ENCODE data around the gene MDH2. TPM values are rescaled to one million over a fixed set of nuclear protein-coding genes. Genes with fewer than 3 reads are reported as not detected.

The MDH2 gene
- total and polyA plus RNA-seq, 2 of the 8 experiments (the other 6 are each of a cell fraction or from before 2014, with no cell fraction given): 203 to 254 TPM

- no peak for TF ChIP-seq CHD7 (IDR thresholded peaks at IDR 0.05; ENCODE audit: insufficient replicate concordance, low read length)
These were observed 14.3 kb downstream of the MDH2 start (continued) for GRCh38 chr7:76062254-76062653.
